CD14-positive monocyte (primary cell): ENCODE measurements around the gene HOXA11. TPM values are rescaled to one million over a fixed set of nuclear protein-coding genes. Genes with fewer than 3 reads are reported as not detected.

ENCODE experiments used
- DNase-seq, 3 donors: peaks; one replicate each; pipeline ENCODE4 v3.0.0-alpha.2; 2011 to 2022
- H2AFZ ChIP-seq: 2 replicates; pipeline ENCODE4 v1.6.0; 2012; ENCODE audit warnings: mild to moderate bottlenecking, low read depth, low read length, inconsistent platforms; ENCODE audit not compliant: insufficient read depth, poor library complexity, severe bottlenecking
- H3K27ac ChIP-seq, 2 donors: 1 replicate in 1 of 2; 2 replicates in 1 of 2; pipeline ENCODE4 v1.5.1; 2012 to 2013; ENCODE audit warnings: low read length in 2 of 2, control low read depth in 1 of 2, inconsistent platforms in 1 of 2, low read depth in 1 of 2, mild to moderate bottlenecking in 1 of 2
- H3K27me3 ChIP-seq, 2 donors: one replicate each; pipeline versions ENCODE4 v1.6.0 to v1.6.1; 2011 to 2013; ENCODE audit warnings: low read length in 2 of 2; ENCODE audit not compliant: control insufficient read depth in 2 of 2, insufficient read depth in 2 of 2
- H3K36me3 ChIP-seq, 2 donors: replicated peaks in 1 of 2; 1 replicate in 1 of 2; 2 replicates in 1 of 2; pipeline versions ENCODE4 v1.5.1 to v1.6.1; 2012 to 2013; ENCODE audit warnings: low read length in 2 of 2, control low read depth in 1 of 2, inconsistent platforms in 1 of 2, mild to moderate bottlenecking in 1 of 2; ENCODE audit not compliant: insufficient read depth in 2 of 2, control insufficient read depth in 1 of 2
- H3K4me1 ChIP-seq, 2 donors: 1 replicate in 1 of 2; 2 replicates in 1 of 2; pipeline versions ENCODE4 v1.5.1 to v1.6.1; 2012 to 2013; ENCODE audit warnings: low read length in 2 of 2, control low read depth in 1 of 2, inconsistent platforms in 1 of 2, mild to moderate bottlenecking in 1 of 2, moderate library complexity in 1 of 2; ENCODE audit not compliant: insufficient read depth in 2 of 2, control insufficient read depth in 1 of 2
- H3K4me2 ChIP-seq: replicated peaks from 2 replicates; pipeline ENCODE3; 2012; ENCODE audit warnings: low read length, moderate library complexity, mild to moderate bottlenecking; ENCODE audit not compliant: poor library complexity, severe bottlenecking; ENCODE audit errors: extremely low read depth
- H3K4me3 ChIP-seq, 3 experiments: fragments of 200-600 bp in 1 of 3; sonication (generic) in 1 of 3; replicated peaks in 1 of 3; 1 replicate in 2 of 3; 2 replicates in 1 of 3; pipeline ENCODE4 v1.5.1; 2011 to 2013; ENCODE audit warnings: low read length in 3 of 3, mild to moderate bottlenecking in 3 of 3, control low read depth in 2 of 3, low read depth in 2 of 3, inconsistent platforms in 1 of 3, moderate library complexity in 1 of 3
- H3K79me2 ChIP-seq: 2 replicates; pipeline ENCODE4 v1.6.0; 2012; ENCODE audit warnings: mild to moderate bottlenecking, control low read depth, inconsistent platforms, low read length, moderate library complexity; ENCODE audit not compliant: insufficient read depth
- H3K9ac ChIP-seq: 2 replicates; pipeline ENCODE4 v1.6.0; 2017; ENCODE audit warnings: low read length, mild to moderate bottlenecking; ENCODE audit not compliant: insufficient read depth, poor library complexity, severe bottlenecking
- H3K9me3 ChIP-seq, 2 donors: replicated peaks in 1 of 2; 1 replicate in 1 of 2; 2 replicates in 1 of 2; pipeline versions ENCODE4 v1.5.1 to v1.6.1; 2012 to 2013; ENCODE audit warnings: low read length in 2 of 2, control low read depth in 1 of 2; ENCODE audit not compliant: control insufficient read depth in 1 of 2, insufficient read depth in 1 of 2
- H4K20me1 ChIP-seq: 2 replicates; pipeline ENCODE4 v1.6.0; 2012; ENCODE audit warnings: mild to moderate bottlenecking, low read length, control low read depth, moderate library complexity; ENCODE audit not compliant: insufficient read depth
- H3K27ac Mint-ChIP-seq, 7 donors: one replicate each; pipeline ENCODE4 v1.8.0; 2020; ENCODE audit warnings: mild to moderate bottlenecking in 7 of 7, mixed read lengths in 7 of 7, moderate library complexity in 6 of 7, inconsistent platforms in 2 of 7
- H3K27me3 Mint-ChIP-seq, 3 donors: one replicate each; pipeline ENCODE4 v1.8.0; 2021 to 2022; ENCODE audit warnings: low read depth in 3 of 3, mild to moderate bottlenecking in 3 of 3, mixed read lengths in 3 of 3, moderate library complexity in 3 of 3, inconsistent platforms in 1 of 3
- H3K36me3 Mint-ChIP-seq, 2 donors: one replicate each; pipeline ENCODE4 v1.8.0; 2020; ENCODE audit warnings: mixed read lengths in 2 of 2, inconsistent platforms in 1 of 2, mild to moderate bottlenecking in 1 of 2
- H3K4me1 Mint-ChIP-seq: one replicate; pipeline ENCODE4 v1.8.0; 2020; ENCODE audit warnings: mild to moderate bottlenecking, mixed read lengths
- H3K4me3 Mint-ChIP-seq, 2 donors: one replicate each; pipeline ENCODE4 v1.8.0; 2020; ENCODE audit warnings: mild to moderate bottlenecking in 2 of 2, mixed read lengths in 2 of 2, moderate library complexity in 1 of 2
- H3K9me3 Mint-ChIP-seq, 7 donors: one replicate each; pipeline ENCODE4 v1.8.0; 2020 to 2022; ENCODE audit warnings: mixed read lengths in 7 of 7, mild to moderate bottlenecking in 6 of 7, moderate library complexity in 6 of 7, inconsistent platforms in 2 of 7
- WGBS: methylation state at CpG from one replicate; pipeline ENCODE4 v1.1.5; 2013; ENCODE audit warnings: missing lambda C conversion rate; ENCODE audit not compliant: insufficient coverage; 5-methylcytosine and 5-hydroxymethylcytosine counted together
- intact Hi-C, 2 donors: fragments of 100-400 bp; cut with micrococcal nuclease; formaldehyde crosslinking; loops; one replicate each; pipeline versions ENCODE4 v1.15.0 to v1.15.1; 2023
- polyA plus RNA-seq, 3 donors: library from polyadenylated mRNA; depleted of rRNA in 1 of 3; unstranded in 2 of 3; stranded (reverse) in 1 of 3; fragments of 300-500 nt in 2 of 3; fragments of >200 nt in 1 of 3; fragmentation: Illumina TruSeq in 2 of 3; gene quantifications; 1 replicate in 2 of 3; 2 replicates in 1 of 3; pipeline ENCODE4 v1.2.3, GENCODE V29; 2012 to 2021
- TF ChIP-seq, protein P1 (sequence below): fragments of 200-600 bp; IDR thresholded peaks from one replicate; pipeline ENCODE4 v1.8.0; 2022; ENCODE audit warnings: antibody characterized with exemption, mild to moderate bottlenecking

HOXA11 gene
- polyA plus RNA-seq, 3 donors: not detected

DNA sequence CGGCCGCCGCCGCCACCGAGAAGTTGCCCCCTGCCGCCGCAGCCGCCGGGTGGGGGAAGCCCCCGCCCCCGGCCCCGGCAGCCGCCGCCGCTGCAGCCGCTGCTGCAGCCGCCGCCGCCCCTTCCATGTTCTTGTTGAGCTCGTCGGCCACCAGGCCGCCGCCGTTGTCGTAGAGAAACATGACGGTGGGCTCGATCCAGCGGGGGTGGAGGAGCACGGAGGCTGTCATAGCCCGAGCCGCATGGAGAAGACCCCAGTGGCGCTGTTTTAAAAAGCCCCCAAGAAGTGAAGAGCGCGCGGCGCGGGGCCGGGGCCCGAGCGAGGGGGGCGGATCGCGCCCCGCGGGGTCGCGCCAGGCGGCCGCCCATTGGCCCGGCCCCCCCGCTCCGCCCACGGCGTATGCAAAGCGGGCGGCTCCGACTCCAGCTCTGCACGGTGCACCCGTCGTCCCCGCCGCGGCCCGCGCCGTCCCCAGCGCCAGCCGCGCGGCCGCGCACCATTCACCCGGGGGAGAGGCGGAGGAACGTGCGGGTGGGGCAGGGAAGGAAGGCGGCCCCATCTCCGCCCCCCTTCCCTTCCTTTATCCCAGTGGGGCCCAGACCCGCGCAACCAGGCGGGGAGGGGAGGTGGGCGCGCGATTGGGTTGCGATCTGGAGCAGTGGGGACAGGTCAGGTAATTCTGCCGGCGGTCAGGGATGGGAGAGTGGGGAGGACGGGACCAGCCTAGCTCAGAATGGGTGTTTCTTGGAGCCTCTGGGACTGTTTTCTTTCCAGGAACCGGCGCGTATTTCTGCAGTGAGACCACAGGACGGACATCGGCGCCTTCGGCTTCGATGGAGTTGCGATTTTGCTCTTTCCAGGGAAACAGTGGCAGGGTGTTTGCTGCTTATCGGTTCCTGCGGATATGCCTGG lies 15.1 kb upstream of the HOXA11 start, which contains the start of gene HOXA13:
HOXA13 (minus strand) TSS at position 243 of the 912 bp plus-strand sequence; CDS start at position 229, 14 bp downstream.
- Histone ChIP-seq H3K9ac (no peak within 1 kb of the TSS), H3K79me2 (no peaks in the 10 kb centered on the region), H4K20me1 (no peaks in the 10 kb centered on the region), H3K4me1 (peaks cover 36 to 44% of the 10 kb centered on the region in 2 donors), H3K36me3 (no peaks in the 10 kb centered on the region), H3K27ac (no peak within 1 kb of the TSS), H3K4me3 (peak within 1 kb of the TSS in 2 of 3 experiments; percentile 16 to 72), H2AFZ (peak within 1 kb of the TSS; percentile 47), H3K27me3 (peaks cover 87 to 94% of the 10 kb centered on the region in 2 donors), H3K4me2 (peak within 1 kb of the TSS; percentile 78), H3K9me3 (peaks cover 0 to 36% of the 10 kb centered on the region in 2 donors)
- H3K4me3 Mint-ChIP-seq: peak within 1 kb of the TSS; percentile 82 to 98
- WGBS: 1% methylated on average over 77 of the region's 99 CpGs
- no peak within 1 kb of the TSS for H3K27ac Mint-ChIP-seq
- DNase-seq: no peak
- peaks cover 55% of the 10 kb centered on the region for H3K4me1 Mint-ChIP-seq
- TF ChIP-seq, protein P1, sequence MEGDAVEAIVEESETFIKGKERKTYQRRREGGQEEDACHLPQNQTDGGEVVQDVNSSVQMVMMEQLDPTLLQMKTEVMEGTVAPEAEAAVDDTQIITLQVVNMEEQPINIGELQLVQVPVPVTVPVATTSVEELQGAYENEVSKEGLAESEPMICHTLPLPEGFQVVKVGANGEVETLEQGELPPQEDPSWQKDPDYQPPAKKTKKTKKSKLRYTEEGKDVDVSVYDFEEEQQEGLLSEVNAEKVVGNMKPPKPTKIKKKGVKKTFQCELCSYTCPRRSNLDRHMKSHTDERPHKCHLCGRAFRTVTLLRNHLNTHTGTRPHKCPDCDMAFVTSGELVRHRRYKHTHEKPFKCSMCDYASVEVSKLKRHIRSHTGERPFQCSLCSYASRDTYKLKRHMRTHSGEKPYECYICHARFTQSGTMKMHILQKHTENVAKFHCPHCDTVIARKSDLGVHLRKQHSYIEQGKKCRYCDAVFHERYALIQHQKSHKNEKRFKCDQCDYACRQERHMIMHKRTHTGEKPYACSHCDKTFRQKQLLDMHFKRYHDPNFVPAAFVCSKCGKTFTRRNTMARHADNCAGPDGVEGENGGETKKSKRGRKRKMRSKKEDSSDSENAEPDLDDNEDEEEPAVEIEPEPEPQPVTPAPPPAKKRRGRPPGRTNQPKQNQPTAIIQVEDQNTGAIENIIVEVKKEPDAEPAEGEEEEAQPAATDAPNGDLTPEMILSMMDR: no peak
- intact Hi-C loops: loop anchor here (5.0 to 10.0 kb wide), 6 partner anchors 33 to 895 kb away; partner anchors contain the start of genes EVX1 (in 1 of the 2) and HOXA9 (in 1 of the 2)
- peaks cover 5 to 21% of the 10 kb centered on the region in 2 donors for H3K36me3 Mint-ChIP-seq
- peaks cover 0 to 42% (median 25%) of the 10 kb centered on the region in 7 donors for H3K9me3 Mint-ChIP-seq
- H3K27me3 Mint-ChIP-seq: peaks cover 86 to 92% (median 89%) of the 10 kb centered on the region in 3 donors
